ENCODE results near the gene COL5A1.

- TF ChIP-seq CTCF (IDR thresholded peaks at IDR 0.05) = no peak
- no peak for TF ChIP-seq EZH2 (IDR thresholded peaks at IDR 0.05)
These were observed 68.6 kb downstream of the COL5A1 start for GRCh38 chr9:134710271-134710540.
